Naive B cell (primary cell): ENCODE data around the gene BFSP2. TPM values are rescaled to one million over a fixed set of nuclear protein-coding genes. Genes with fewer than 3 reads are reported as not detected.

Experiments
- ATAC-seq, 2 donors: fragments of 150-1000 bp; cut with Tn5 transposase; 2 replicates each; pipeline ENCODE4 v1.10.0; 2021; ENCODE audit warnings: low read depth in 2 of 2, mild to moderate bottlenecking in 2 of 2, moderate library complexity in 2 of 2
- DNase-seq: peaks from one replicate; pipeline ENCODE4 v3.0.0; 2022
- H3K27ac Mint-ChIP-seq, 6 donors: one replicate each; pipeline ENCODE4 v1.8.0; 2020 to 2022; ENCODE audit warnings: mild to moderate bottlenecking in 6 of 6, mixed read lengths in 6 of 6, moderate library complexity in 5 of 6, inconsistent platforms in 2 of 6
- H3K27me3 Mint-ChIP-seq, 3 donors: one replicate each; pipeline ENCODE4 v1.8.0; 2021 to 2022; ENCODE audit warnings: mixed read lengths in 3 of 3, mild to moderate bottlenecking in 1 of 3
- H3K36me3 Mint-ChIP-seq, 2 donors: one replicate each; pipeline ENCODE4 v1.8.0; 2020 to 2022; ENCODE audit warnings: mixed read lengths in 2 of 2, inconsistent platforms in 1 of 2, mild to moderate bottlenecking in 1 of 2
- H3K4me1 Mint-ChIP-seq, 3 donors: one replicate each; pipeline ENCODE4 v1.8.0; 2020 to 2022; ENCODE audit warnings: mixed read lengths in 3 of 3, inconsistent platforms in 1 of 3, mild to moderate bottlenecking in 1 of 3, moderate library complexity in 1 of 3
- H3K4me3 Mint-ChIP-seq, 8 donors: one replicate each; pipeline ENCODE4 v1.8.0; 2020 to 2022; ENCODE audit warnings: mild to moderate bottlenecking in 8 of 8, mixed read lengths in 8 of 8, moderate library complexity in 8 of 8, inconsistent platforms in 2 of 8
- H3K9me3 Mint-ChIP-seq, 7 donors: one replicate each; pipeline ENCODE4 v1.8.0; 2020 to 2022; ENCODE audit warnings: mixed read lengths in 7 of 7, mild to moderate bottlenecking in 5 of 7, inconsistent platforms in 2 of 7, moderate library complexity in 1 of 7
- polyA plus RNA-seq, 6 donors: library from polyadenylated mRNA; unstranded; fragments of 300-500 nt; fragmentation: Illumina TruSeq; gene quantifications; one replicate each; pipeline ENCODE4 v1.2.3, GENCODE V29; 2021; ENCODE audit warnings: low read depth in 6 of 6

The BFSP2 gene
- polyA plus RNA-seq, 6 donors from 2014 or later, result 0.94 to 3.3 (median 2.5) TPM; not detected in 2

GRCh38 chr3:133371676-133372075 lies 28.2 kb upstream of the BFSP2 start:
- H3K27me3 Mint-ChIP-seq, result peaks cover 7 to 34% (median 31%) of the 10 kb centered on the region in 3 donors

GRCh38 chr3:133374708-133375402 lies 25.0 kb upstream of the BFSP2 start:
- Mint-ChIP-seq H3K36me3 (no peaks in the 10 kb centered on the region), H3K27me3 (peaks cover 0 to 16% (median 16%) of the 10 kb centered on the region in 3 donors), H3K4me1 (no peaks in the 10 kb centered on the region), H3K27ac (peak overlapping the region in 1 of 6 donors; percentile 24), H3K4me3 (no peak overlapping the region), H3K9me3 (no peaks in the 10 kb centered on the region)
- DNase-seq, result no peak
- ATAC-seq, result no peak

More at GRCh38 chr3:133371676-133372075, 28.2 kb upstream of the BFSP2 start:
- no peak for ATAC-seq
- Mint-ChIP-seq H3K9me3 (no peaks in the 10 kb centered on the region), H3K27ac (no peak overlapping the region), H3K4me1 (no peaks in the 10 kb centered on the region), H3K4me3 (no peak overlapping the region), H3K36me3 (no peaks in the 10 kb centered on the region)
- DNase-seq, result no peak

- Mint-ChIP-seq H3K36me3 (no peaks in the 10 kb centered on the region), H3K27ac (peak overlapping the region in 1 of 6 donors; percentile 24), H3K4me1 (no peaks in the 10 kb centered on the region), H3K9me3 (no peaks in the 10 kb centered on the region), H3K27me3 (peaks cover 0 to 11% (median 10%) of the 10 kb centered on the region in 3 donors), H3K4me3 (no peak overlapping the region)
- ATAC-seq (no peak), DNase-seq (no peak)
Measured at GRCh38 chr3:133375403-133375745, 24.5 kb upstream of the BFSP2 start.

- Mint-ChIP-seq H3K27ac (peak overlapping the region in 1 of 6 donors; percentile 40), H3K27me3 (peaks cover 0 to 19% (median 1%) of the 10 kb centered on the region in 3 donors), H3K4me3 (no peak overlapping the region), H3K36me3 (no peaks in the 10 kb centered on the region), H3K4me1 (no peaks in the 10 kb centered on the region), H3K9me3 (no peaks in the 10 kb centered on the region)
- ATAC-seq (no peak), DNase-seq (no peak)
Measured at GRCh38 chr3:133376810-133377209, 23.0 kb upstream of the BFSP2 start.

- Mint-ChIP-seq H3K9me3 (no peaks in the 10 kb centered on the region), H3K36me3 (no peaks in the 10 kb centered on the region), H3K4me3 (no peak overlapping the region), H3K27ac (peak overlapping the region in 2 of 6 donors; percentile 40 to 73), H3K27me3 (peaks cover 0 to 25% (median 4%) of the 10 kb centered on the region in 3 donors), H3K4me1 (no peaks in the 10 kb centered on the region)
- ATAC-seq, result no peak
- no peak for DNase-seq
Measured at GRCh38 chr3:133377396-133377795, 22.5 kb upstream of the BFSP2 start.

GRCh38 chr3:133379926-133380325 lies 19.9 kb upstream of the BFSP2 start:
- Mint-ChIP-seq H3K27me3 (peaks cover 0 to 40% (median 19%) of the 10 kb centered on the region in 3 donors), H3K36me3 (no peaks in the 10 kb centered on the region), H3K4me3 (no peak overlapping the region), H3K9me3 (no peaks in the 10 kb centered on the region), H3K27ac (no peak overlapping the region), H3K4me1 (no peaks in the 10 kb centered on the region)
- no peak for DNase-seq
- ATAC-seq, result no peak

- Mint-ChIP-seq H3K27ac (no peak overlapping the region), H3K27me3 (peaks cover 0 to 45% (median 26%) of the 10 kb centered on the region in 3 donors), H3K4me3 (no peak overlapping the region), H3K9me3 (no peaks in the 10 kb centered on the region), H3K4me1 (peaks cover 0 to 4% (median 0%) of the 10 kb centered on the region in 3 donors), H3K36me3 (no peaks in the 10 kb centered on the region)
- ATAC-seq (no peak), DNase-seq (no peak)
Measured at GRCh38 chr3:133380481-133381225, 19.2 kb upstream of the BFSP2 start.

- Mint-ChIP-seq H3K36me3 (no peaks in the 10 kb centered on the region), H3K27me3 (peaks cover 0 to 45% (median 30%) of the 10 kb centered on the region in 3 donors), H3K4me3 (no peak overlapping the region), H3K9me3 (no peaks in the 10 kb centered on the region), H3K27ac (peak overlapping the region in 1 of 6 donors; percentile 8), H3K4me1 (peaks cover 0 to 7% (median 0%) of the 10 kb centered on the region in 3 donors)
- ATAC-seq, result no peak
- no peak for DNase-seq
Measured at GRCh38 chr3:133381346-133382109, 18.3 kb upstream of the BFSP2 start.

GRCh38 chr3:133383175-133383574 lies 16.7 kb upstream of the BFSP2 start:
- no peaks in the 10 kb centered on the region for H3K36me3 Mint-ChIP-seq
- no peak overlapping the region for H3K4me3 Mint-ChIP-seq
- no peak overlapping the region for H3K27ac Mint-ChIP-seq
- ATAC-seq (no peak), DNase-seq (no peak)
- H3K27me3 Mint-ChIP-seq, result peaks cover 0 to 45% (median 30%) of the 10 kb centered on the region in 3 donors
- no peaks in the 10 kb centered on the region for H3K9me3 Mint-ChIP-seq
- peaks cover 0 to 7% (median 0%) of the 10 kb centered on the region in 3 donors for H3K4me1 Mint-ChIP-seq

- Mint-ChIP-seq H3K27ac (no peak overlapping the region), H3K9me3 (no peaks in the 10 kb centered on the region), H3K36me3 (no peaks in the 10 kb centered on the region), H3K4me3 (no peak overlapping the region), H3K27me3 (peaks cover 0 to 45% (median 30%) of the 10 kb centered on the region in 3 donors), H3K4me1 (peaks cover 0 to 7% (median 0%) of the 10 kb centered on the region in 3 donors)
- ATAC-seq, result no peak
- DNase-seq, result no peak
Measured at GRCh38 chr3:133383741-133384140, 16.1 kb upstream of the BFSP2 start.

- no peak overlapping the region for H3K4me3 Mint-ChIP-seq
- no peaks in the 10 kb centered on the region for H3K36me3 Mint-ChIP-seq
- DNase-seq (no peak), ATAC-seq (peak; percentile 58 to 61)
- no peaks in the 10 kb centered on the region for H3K9me3 Mint-ChIP-seq
- H3K27ac Mint-ChIP-seq, result no peak overlapping the region
- H3K27me3 Mint-ChIP-seq, result peaks cover 0 to 50% (median 30%) of the 10 kb centered on the region in 3 donors
- H3K4me1 Mint-ChIP-seq, result peaks cover 0 to 7% (median 0%) of the 10 kb centered on the region in 3 donors
Measured at GRCh38 chr3:133384331-133385027, 15.4 kb upstream of the BFSP2 start.

- Mint-ChIP-seq H3K27ac (no peak overlapping the region), H3K9me3 (no peaks in the 10 kb centered on the region), H3K36me3 (no peaks in the 10 kb centered on the region)
Measured at GRCh38 chr3:133386876-133387275, 13.0 kb upstream of the BFSP2 start.

GRCh38 chr3:133387341-133387740 lies 12.5 kb upstream of the BFSP2 start:
- H3K4me1 Mint-ChIP-seq, result peaks cover 0 to 7% (median 0%) of the 10 kb centered on the region in 3 donors
- ATAC-seq (no peak), DNase-seq (no peak)
- H3K36me3 Mint-ChIP-seq, result no peaks in the 10 kb centered on the region
- H3K4me3 Mint-ChIP-seq, result no peak overlapping the region
- H3K27ac Mint-ChIP-seq, result no peak overlapping the region
- peaks cover 0 to 30% (median 27%) of the 10 kb centered on the region in 3 donors for H3K27me3 Mint-ChIP-seq
- H3K9me3 Mint-ChIP-seq, result no peaks in the 10 kb centered on the region

More at GRCh38 chr3:133386876-133387275, 13.0 kb upstream of the BFSP2 start:
- ATAC-seq, result no peak
- Mint-ChIP-seq H3K4me1 (peaks cover 0 to 7% (median 0%) of the 10 kb centered on the region in 3 donors), H3K27me3 (peaks cover 0 to 35% (median 30%) of the 10 kb centered on the region in 3 donors), H3K4me3 (no peak overlapping the region)
- no peak for DNase-seq
